Measurements from ENCODE around the gene IMPA2.

DNA sequence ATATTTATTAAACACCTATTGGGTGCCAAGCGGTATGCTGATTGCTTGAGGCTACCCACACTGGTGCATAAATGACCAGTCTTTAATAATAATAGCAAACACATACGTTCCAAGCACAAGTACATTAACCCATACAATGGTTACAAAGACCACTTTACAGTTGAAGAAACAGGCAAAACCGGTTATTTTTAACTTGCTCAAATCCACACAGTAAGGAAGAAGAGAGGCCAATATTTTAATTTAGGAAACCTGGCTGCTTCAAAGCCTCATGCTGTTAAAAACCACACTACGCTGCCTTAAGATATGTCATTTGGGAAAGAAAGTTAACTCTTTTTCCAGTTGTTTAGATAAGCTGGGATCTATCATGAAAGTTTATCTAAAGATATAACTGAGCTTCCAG is 2.4 kb upstream of the IMPA2 start:
- TF ChIP-seq POLR2A (IDR thresholded peaks at IDR 0.05): no peak
- TF ChIP-seq CTCF (IDR thresholded peaks at IDR 0.05): no peak

All from testis (tissue), 2 donors.